ENCODE data around the gene SERPINA1.
"Not testable (repeated sequence)": the region's sequence is repeated elsewhere in the genome, so short reads cannot be mapped to it uniquely, and the experiment has no call there.

Gene SERPINA1

DNA sequence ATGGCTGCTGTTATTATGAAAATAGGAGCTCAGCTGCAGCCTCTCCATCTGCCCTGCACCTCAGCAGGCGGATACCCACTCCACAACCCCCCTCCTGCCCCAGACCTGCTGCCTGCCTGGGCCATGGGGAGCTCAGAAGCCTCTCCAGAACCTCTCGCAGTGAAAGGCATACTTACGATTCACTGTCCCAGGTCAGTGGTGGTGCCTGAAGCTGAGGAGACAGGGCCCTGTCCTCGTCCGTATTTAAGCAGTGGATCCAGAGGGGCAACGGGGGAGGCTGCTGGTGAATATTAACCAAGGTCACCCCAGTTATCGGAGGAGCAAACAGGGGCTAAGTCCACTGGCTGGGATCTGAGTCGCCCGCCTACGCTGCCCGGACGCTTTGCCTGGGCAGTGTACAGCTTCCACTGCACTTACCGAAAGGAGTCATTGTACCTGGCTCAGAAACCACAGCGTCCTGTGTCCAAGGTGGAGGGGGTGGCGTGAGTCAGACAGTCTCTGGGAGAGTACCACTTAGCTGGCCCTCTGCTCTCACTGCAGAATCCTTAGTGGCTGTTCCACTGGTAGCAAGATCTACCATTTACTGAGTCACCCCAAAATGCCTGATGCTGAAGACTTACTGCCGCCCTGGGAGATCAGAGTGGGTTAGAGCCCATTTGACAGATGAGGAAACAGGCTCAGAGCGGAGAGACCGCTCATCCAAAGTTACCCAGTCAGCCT is at the start of gene SERPINA1:
SERPINA1 (minus strand) TSS at position 219 of the 720 bp plus-strand sequence. CDS start 5,365 bp downstream, outside the sequence.
- Histone ChIP-seq H3K4me3 (ENCODE audit: low read length in 2 of 2) (no peak within 1 kb of the TSS), H3K4me1 (ENCODE audit: control insufficient read depth, insufficient read depth, low read length) (peaks cover 14% of the 10 kb centered on the region), H3K9me3 (ENCODE audit: control insufficient read depth in 2 of 2, low read length in 2 of 2) (no peaks in the 10 kb centered on the region), H3K36me3 (ENCODE audit: control insufficient read depth in 2 of 2, insufficient read depth in 2 of 2, low read length in 2 of 2) (no peaks in the 10 kb centered on the region), H3K27ac (ENCODE audit: low read length) (no peak within 1 kb of the TSS), H3K9ac (ENCODE audit: low read length in 2 of 2) (no peak within 1 kb of the TSS), H3K27me3 (ENCODE audit: control insufficient read depth in 1 of 2, insufficient read depth in 2 of 2, low read length in 2 of 2) (no peaks in the 10 kb centered on the region)

DNA sequence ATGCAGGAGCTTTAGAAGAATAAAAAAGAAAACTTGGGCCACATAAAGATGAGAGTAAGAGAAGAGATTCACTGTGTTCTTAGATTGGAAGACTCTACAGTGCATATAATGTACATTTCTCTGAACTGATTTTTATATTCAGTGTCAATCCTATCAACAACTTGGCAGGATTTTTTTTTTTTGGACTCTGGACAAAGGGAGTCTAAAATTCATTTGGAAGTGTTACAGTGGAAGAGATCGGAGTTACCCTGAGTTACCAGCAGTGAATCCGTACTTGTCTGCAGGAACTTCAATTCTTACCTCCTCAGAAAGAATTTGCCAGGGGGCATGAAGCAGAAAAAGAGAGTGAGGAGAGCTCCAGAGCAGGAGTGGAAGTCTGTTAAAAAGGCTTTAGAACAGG is 40.2 kb upstream of the SERPINA1 start:
- peaks cover 3 to 5% of the 10 kb centered on the region in 2 donors for H3K27me3 ChIP-seq (ENCODE audit: control insufficient read depth in 1 of 2, insufficient read depth in 2 of 2, low read length in 2 of 2)
- H3K9ac ChIP-seq (ENCODE audit: low read length in 2 of 2), result no peak overlapping the region
- H3K36me3 ChIP-seq (ENCODE audit: control insufficient read depth in 2 of 2, insufficient read depth in 2 of 2, low read length in 2 of 2), result no peaks in the 10 kb centered on the region
- H3K4me1 ChIP-seq (ENCODE audit: control insufficient read depth, insufficient read depth, low read length), result no peaks in the 10 kb centered on the region
- no peak overlapping the region for H3K27ac ChIP-seq (ENCODE audit: low read length)
- no peak overlapping the region for H3K4me3 ChIP-seq (ENCODE audit: low read length in 2 of 2)
- no peaks in the 10 kb centered on the region for H3K9me3 ChIP-seq (ENCODE audit: control insufficient read depth in 2 of 2, low read length in 2 of 2)

DNA sequence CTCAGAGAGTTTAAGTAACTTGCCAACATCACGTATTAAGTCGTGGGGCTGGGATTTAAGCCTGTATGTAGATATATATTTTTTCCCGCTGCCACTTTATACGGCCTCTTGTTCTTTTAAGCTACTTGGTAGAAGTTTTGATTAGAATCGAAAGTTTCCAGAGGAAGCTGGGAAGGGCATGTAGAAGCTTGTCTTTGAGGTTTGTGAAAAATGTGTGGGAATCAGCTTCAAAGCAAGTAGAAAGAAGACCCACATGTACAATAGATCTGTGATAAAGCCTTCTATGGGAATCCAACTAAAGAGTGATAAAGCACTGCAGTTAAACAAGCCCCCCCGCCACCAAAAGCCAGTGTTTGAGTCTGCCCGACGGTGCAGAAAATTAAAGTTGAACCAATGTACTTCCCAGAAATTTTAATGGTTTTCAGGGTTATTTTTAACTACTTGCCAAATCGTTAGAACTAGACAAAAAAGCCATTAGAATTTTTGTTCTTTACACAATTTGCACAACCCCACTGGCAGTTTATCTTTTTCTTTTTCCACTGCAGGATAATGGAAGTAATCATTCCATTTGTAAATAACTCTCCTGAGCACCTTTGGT is 38.7 kb upstream of the SERPINA1 start:
- Histone ChIP-seq H3K27ac (ENCODE audit: low read length) (no peak overlapping the region), H3K4me3 (ENCODE audit: low read length in 2 of 2) (no peak overlapping the region), H3K4me1 (ENCODE audit: control insufficient read depth, insufficient read depth, low read length) (no peaks in the 10 kb centered on the region), H3K27me3 (ENCODE audit: control insufficient read depth in 1 of 2, insufficient read depth in 2 of 2, low read length in 2 of 2) (peaks cover 4 to 7% of the 10 kb centered on the region in 2 donors), H3K36me3 (ENCODE audit: control insufficient read depth in 2 of 2, insufficient read depth in 2 of 2, low read length in 2 of 2) (no peaks in the 10 kb centered on the region), H3K9me3 (ENCODE audit: control insufficient read depth in 2 of 2, low read length in 2 of 2) (no peaks in the 10 kb centered on the region), H3K9ac (ENCODE audit: low read length in 2 of 2) (no peak overlapping the region)

DNA sequence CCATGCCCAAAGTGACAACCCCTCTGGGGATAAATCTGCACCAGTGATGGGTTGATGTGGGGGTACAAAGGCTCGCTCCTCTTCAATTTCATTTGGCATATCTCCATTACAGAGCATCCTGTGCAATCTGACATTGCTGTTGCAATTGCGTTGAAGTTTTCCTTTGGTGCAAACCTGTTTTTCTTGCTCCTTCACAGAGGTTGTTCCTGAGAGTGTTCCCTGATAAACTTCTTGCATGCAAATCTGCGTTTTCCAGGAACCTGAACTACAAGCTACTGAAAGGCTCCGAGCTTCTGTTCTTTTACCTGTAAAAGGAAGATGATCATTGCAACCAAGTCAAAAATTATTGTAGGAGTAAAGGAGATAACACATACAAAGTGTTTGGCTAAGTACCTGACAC is 38.1 kb upstream of the SERPINA1 start:
- Histone ChIP-seq H3K9me3 (ENCODE audit: control insufficient read depth in 2 of 2, low read length in 2 of 2) (no peaks in the 10 kb centered on the region), H3K4me1 (ENCODE audit: control insufficient read depth, insufficient read depth, low read length) (no peaks in the 10 kb centered on the region), H3K36me3 (ENCODE audit: control insufficient read depth in 2 of 2, insufficient read depth in 2 of 2, low read length in 2 of 2) (no peaks in the 10 kb centered on the region), H3K27ac (ENCODE audit: low read length) (no peak overlapping the region), H3K4me3 (ENCODE audit: low read length in 2 of 2) (no peak overlapping the region), H3K27me3 (ENCODE audit: control insufficient read depth in 1 of 2, insufficient read depth in 2 of 2, low read length in 2 of 2) (peaks cover 4 to 7% of the 10 kb centered on the region in 2 donors), H3K9ac (ENCODE audit: low read length in 2 of 2) (no peak overlapping the region)

DNA sequence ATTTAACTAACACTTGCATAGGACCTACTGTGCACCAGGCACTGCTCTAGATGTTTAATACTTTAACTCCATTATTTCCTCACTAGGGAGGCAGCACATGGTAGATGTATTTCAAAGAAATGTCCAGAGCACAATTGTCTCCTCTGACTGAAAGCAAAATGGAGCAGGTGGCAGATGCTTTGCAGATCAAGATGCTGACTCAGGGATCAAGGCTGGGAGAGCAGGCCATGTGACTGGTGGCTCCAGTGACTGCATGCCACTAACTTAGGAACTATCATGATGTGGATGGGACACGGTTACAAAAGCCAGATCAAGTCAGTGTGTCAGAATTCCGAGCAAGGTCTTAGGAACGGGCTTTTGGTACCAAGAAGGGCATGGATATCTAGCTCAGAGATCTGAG is 36.0 kb upstream of the SERPINA1 start:
- no peak overlapping the region for H3K27ac ChIP-seq (ENCODE audit: low read length)
- no peaks in the 10 kb centered on the region for H3K36me3 ChIP-seq (ENCODE audit: control insufficient read depth in 2 of 2, insufficient read depth in 2 of 2, low read length in 2 of 2)
- no peak overlapping the region for H3K9ac ChIP-seq (ENCODE audit: low read length in 2 of 2)
- no peak overlapping the region for H3K4me3 ChIP-seq (ENCODE audit: low read length in 2 of 2)
- H3K4me1 ChIP-seq (ENCODE audit: control insufficient read depth, insufficient read depth, low read length), result no peaks in the 10 kb centered on the region
- peaks cover 7% of the 10 kb centered on the region in 2 donors for H3K27me3 ChIP-seq (ENCODE audit: control insufficient read depth in 1 of 2, insufficient read depth in 2 of 2, low read length in 2 of 2)
- H3K9me3 ChIP-seq (ENCODE audit: control insufficient read depth in 2 of 2, low read length in 2 of 2), result no peaks in the 10 kb centered on the region

DNA sequence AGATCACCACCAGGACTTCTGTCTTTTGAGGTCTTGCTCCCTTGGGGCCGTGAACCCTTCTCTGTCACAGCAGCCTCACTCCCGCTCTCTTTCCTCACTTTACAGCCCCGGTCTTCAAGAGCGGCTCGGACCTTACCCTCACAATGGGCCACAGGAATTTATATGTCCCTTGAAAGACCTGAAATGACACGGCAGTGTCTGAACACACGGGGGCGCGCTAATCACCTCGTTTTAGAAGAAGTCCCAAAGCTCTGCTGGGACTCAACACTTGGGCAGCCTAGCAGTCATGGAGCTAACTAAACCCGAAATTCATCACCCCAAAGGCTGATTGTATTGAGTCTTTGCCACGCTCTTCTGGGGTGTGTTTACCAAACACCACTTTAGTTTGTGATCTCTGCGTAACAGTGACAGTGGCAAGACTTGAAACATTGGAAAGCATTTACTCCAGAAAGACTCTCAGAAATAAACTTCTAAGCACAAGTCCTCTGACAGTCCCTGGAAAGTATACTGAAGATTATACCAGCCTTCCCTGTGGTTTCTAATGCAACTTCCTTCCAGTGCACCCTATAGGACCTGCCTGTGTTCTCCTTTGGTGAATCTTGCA is 35.2 kb upstream of the SERPINA1 start:
- no peak overlapping the region for H3K4me3 ChIP-seq (ENCODE audit: low read length in 2 of 2)
- no peaks in the 10 kb centered on the region for H3K36me3 ChIP-seq (ENCODE audit: control insufficient read depth in 2 of 2, insufficient read depth in 2 of 2, low read length in 2 of 2)
- no peak overlapping the region for H3K9ac ChIP-seq (ENCODE audit: low read length in 2 of 2)
- H3K27me3 ChIP-seq (ENCODE audit: control insufficient read depth in 1 of 2, insufficient read depth in 2 of 2, low read length in 2 of 2), result peaks cover 7 to 9% of the 10 kb centered on the region in 2 donors
- H3K27ac ChIP-seq (ENCODE audit: low read length), result no peak overlapping the region
- no peaks in the 10 kb centered on the region for H3K4me1 ChIP-seq (ENCODE audit: control insufficient read depth, insufficient read depth, low read length)
- no peaks in the 10 kb centered on the region for H3K9me3 ChIP-seq (ENCODE audit: control insufficient read depth in 2 of 2, low read length in 2 of 2)

DNA sequence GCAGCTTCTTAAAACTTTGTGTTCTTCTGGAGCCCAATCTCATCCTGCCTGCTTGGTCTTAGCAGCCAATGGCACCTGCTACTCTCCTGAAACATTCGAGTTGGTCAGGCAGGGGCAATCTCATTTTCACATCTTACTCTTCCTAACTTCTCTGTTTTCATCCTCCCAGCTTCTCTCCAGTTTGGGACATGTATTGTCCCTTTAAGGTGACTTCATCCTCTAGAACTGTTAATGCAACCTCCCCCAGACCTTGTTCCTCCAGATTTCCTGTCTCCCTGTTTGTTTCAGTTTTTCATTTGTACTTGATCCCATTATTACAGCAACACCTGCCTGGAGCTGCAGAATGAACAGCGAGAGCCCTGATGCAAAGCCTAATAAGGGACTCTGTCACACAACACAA is 32.9 kb upstream of the SERPINA1 start:
- no peak overlapping the region for H3K27ac ChIP-seq (ENCODE audit: low read length)
- peaks cover 7 to 8% of the 10 kb centered on the region in 2 donors for H3K27me3 ChIP-seq (ENCODE audit: control insufficient read depth in 1 of 2, insufficient read depth in 2 of 2, low read length in 2 of 2)
- no peak overlapping the region for H3K4me3 ChIP-seq (ENCODE audit: low read length in 2 of 2)
- H3K9ac ChIP-seq (ENCODE audit: low read length in 2 of 2), result no peak overlapping the region
- no peaks in the 10 kb centered on the region for H3K9me3 ChIP-seq (ENCODE audit: control insufficient read depth in 2 of 2, low read length in 2 of 2)
- H3K36me3 ChIP-seq (ENCODE audit: control insufficient read depth in 2 of 2, insufficient read depth in 2 of 2, low read length in 2 of 2), result no peaks in the 10 kb centered on the region
- no peaks in the 10 kb centered on the region for H3K4me1 ChIP-seq (ENCODE audit: control insufficient read depth, insufficient read depth, low read length)

DNA sequence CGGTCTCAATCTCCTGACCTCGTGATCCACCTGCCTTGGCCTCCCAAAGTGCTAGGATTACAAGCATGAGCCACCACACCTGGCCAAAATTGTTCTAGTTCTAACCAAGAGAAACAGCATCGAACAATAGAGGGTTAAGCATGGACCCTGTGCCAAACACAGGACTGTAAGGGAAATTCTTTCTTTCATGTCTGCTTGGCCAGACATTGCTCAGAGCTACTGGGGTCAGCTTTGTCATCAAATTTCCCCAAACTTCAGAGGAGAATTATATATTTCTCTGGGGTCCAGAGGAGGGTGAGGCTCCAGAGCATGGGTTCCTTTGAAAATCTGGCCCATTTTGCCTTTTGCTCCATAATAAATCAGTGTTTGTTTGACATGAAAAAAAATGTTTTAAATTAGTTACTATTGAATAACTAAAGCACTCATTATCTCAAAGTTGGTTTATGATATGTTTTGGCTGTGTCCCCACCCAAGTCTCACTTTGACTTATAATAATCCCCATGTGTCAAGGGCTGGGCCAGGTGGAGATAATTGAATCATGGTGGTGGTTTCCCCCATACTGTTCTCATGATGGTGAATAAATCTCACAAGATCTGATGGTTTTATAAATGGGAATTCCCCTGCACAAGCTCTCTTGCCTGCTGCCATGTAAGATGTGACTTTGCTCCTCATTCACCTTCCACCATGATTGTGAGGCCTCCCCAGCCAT is 29.2 kb upstream of the SERPINA1 start:
- not testable (repeated sequence) for H3K27ac ChIP-seq (ENCODE audit: low read length); H3K9me3 ChIP-seq (ENCODE audit: control insufficient read depth in 2 of 2, low read length in 2 of 2); H3K4me3 ChIP-seq (ENCODE audit: low read length in 2 of 2); H3K4me1 ChIP-seq (ENCODE audit: control insufficient read depth, insufficient read depth, low read length); H3K27me3 ChIP-seq (ENCODE audit: control insufficient read depth in 1 of 2, insufficient read depth in 2 of 2, low read length in 2 of 2); H3K9ac ChIP-seq (ENCODE audit: low read length in 2 of 2); H3K36me3 ChIP-seq (ENCODE audit: control insufficient read depth in 2 of 2, insufficient read depth in 2 of 2, low read length in 2 of 2)

DNA sequence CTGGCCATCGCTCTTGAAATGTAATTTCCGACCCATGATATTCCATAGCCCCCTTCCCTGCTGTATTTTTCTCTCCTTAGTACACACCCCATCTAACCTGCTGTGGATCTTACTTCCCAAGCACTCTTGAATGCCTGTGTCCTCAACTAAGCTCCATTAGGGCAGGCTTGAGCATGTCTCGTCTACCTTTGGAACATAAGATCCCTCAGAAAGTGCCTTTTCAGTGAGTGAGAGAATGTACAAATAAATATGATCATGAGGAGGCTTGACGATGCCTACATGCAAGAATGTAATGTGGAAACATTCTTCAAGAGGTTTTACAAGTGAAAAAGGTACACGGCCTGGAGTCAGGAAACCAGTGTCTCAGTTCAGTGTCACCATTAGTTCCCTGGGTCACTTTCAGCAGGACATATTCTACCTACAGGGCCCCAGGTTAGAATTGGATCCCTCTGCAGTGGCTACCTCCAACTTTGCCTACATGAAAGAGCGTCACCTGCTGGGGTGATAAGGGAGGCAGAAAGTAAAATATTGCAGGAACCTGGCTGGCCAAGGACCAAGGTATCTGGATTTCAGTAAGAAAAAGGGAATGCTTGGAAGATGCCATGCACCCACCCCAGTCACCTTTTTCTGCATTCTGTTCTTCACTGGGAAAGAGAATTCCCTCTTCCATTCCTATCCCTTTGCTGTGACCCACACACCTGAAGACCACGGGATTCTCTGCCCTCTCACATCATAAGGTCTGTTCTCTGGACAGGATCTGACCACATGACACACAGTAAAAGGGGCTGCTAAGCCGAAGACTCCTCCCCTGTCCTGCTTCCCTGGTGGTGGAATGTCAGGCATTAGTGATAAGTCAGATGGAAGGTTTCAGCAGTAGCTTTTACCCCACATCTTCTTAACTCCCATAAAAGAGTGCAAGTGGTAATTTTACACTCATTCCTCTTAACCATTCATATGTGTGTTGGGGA is 24.6 kb upstream of the SERPINA1 start:
- Histone ChIP-seq H3K9ac (ENCODE audit: low read length in 2 of 2) (no peak overlapping the region), H3K27me3 (ENCODE audit: control insufficient read depth in 1 of 2, insufficient read depth in 2 of 2, low read length in 2 of 2) (no peaks in the 10 kb centered on the region), H3K4me1 (ENCODE audit: control insufficient read depth, insufficient read depth, low read length) (no peaks in the 10 kb centered on the region), H3K4me3 (ENCODE audit: low read length in 2 of 2) (no peak overlapping the region), H3K36me3 (ENCODE audit: control insufficient read depth in 2 of 2, insufficient read depth in 2 of 2, low read length in 2 of 2) (no peaks in the 10 kb centered on the region), H3K27ac (ENCODE audit: low read length) (no peak overlapping the region), H3K9me3 (ENCODE audit: control insufficient read depth in 2 of 2, low read length in 2 of 2) (peaks cover 4% of the 10 kb centered on the region in 2 donors)

DNA sequence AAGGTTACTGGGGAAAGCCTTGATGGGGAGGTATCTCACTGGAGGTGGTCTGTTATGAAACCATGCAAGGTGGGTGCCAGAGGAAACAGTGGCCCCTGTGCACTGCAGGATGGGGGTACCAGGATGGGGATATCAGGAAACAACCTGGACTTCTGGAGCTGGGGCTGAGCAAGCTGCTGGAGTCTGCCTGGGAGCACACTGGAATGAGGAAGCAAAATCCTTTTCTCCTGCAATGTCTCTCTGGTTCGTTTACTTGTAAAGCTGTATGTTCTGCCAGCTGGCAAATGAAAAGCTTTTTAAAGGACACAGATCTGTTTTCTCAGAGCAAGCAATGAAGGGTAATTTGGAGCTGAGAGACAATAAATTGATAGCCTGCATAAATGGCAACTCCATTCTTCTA is 23.2 kb upstream of the SERPINA1 start:
- no peaks in the 10 kb centered on the region for H3K4me1 ChIP-seq (ENCODE audit: control insufficient read depth, insufficient read depth, low read length)

More for the DNA sequence above, 23.2 kb upstream of the SERPINA1 start:
- Histone ChIP-seq H3K4me3 (ENCODE audit: low read length in 2 of 2) (no peak overlapping the region), H3K27me3 (ENCODE audit: control insufficient read depth in 1 of 2, insufficient read depth in 2 of 2, low read length in 2 of 2) (no peaks in the 10 kb centered on the region), H3K36me3 (ENCODE audit: control insufficient read depth in 2 of 2, insufficient read depth in 2 of 2, low read length in 2 of 2) (no peaks in the 10 kb centered on the region), H3K27ac (ENCODE audit: low read length) (no peak overlapping the region), H3K9me3 (ENCODE audit: control insufficient read depth in 2 of 2, low read length in 2 of 2) (peaks cover 4% of the 10 kb centered on the region in 2 donors), H3K9ac (ENCODE audit: low read length in 2 of 2) (no peak overlapping the region)

Measured in stomach smooth muscle (tissue), 2 donors.